ENCODE results near the gene TENT5C. TPM values are rescaled to one million over a fixed set of nuclear protein-coding genes. Genes with fewer than 3 reads are reported as not detected.

Gene TENT5C
- total and polyA plus RNA-seq, 9 of the 15 experiments (the other 6 are each of a cell fraction or from before 2014, with no cell fraction given): 1.8 to 7.7 (median 4.0) TPM

DNA sequence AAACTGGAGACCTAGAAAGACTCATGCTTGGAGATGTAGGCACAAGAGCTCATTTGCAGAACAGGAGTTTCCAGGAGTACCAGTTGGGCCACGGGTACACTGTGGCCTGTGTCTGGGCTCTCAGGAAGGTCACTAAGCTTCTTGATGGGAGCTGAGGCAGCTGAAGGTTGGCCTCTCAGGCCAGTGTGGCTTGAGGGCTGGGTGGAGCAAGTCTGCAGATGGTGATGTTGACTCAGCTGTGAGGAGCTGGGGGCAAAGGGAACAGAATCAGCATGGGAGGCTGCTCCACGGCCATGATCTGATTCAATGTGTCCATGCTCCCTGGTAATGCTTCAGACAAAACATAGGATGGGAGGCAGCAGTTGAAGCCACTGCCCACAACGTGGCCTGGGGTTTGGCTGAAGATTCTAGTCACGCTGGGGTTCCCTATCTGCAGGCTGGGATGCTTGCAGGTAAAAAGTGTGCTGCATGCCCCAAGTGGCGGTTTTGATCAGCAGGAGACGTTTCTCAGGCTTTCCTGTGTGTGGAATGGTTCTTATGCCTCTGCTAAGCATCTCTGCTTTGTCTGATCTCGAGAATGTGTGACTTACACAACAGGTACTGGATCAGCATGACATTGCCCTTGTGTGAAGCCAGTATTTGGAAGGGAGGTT is 15.4 kb upstream of the TENT5C start:
- H3K9me1 ChIP-seq (ENCODE audit: control insufficient read depth, insufficient read depth, low read length): no peaks in the 10 kb centered on the region
- no peak overlapping the region for H3K4me3 ChIP-seq
- H3K9ac ChIP-seq (ENCODE audit: insufficient read depth in 1 of 2, low read depth in 2 of 2, low read length in 2 of 2): peak overlapping the region in 1 of 2 experiments; percentile 49; a peak in 1 of 4 replicates
- BruUV-seq (replicated peaks): no TSS peak
- CTCF ChIA-PET (ENCODE audit: low intra/inter-chr PET ratio): no interaction called here
- no peaks in the 10 kb centered on the region for H4K20me1 ChIP-seq (replicated peaks; ENCODE audit: control insufficient read depth, insufficient read depth, low read length)
- POLR2A ChIA-PET: interaction anchor here (0.6 to 2.8 kb wide), 3 partner anchors 16 to 162 kb away, joined by 3 to 18 read pairs (median 5); partner anchors contain the start of gene TENT5C
- FAIRE-seq (no peak), ATAC-seq (peak; percentile 39), DNase-seq (ENCODE audit: extremely low read depth in 1 of 4, low spot score in 3 of 4) (no peak)
- intact Hi-C loops (cut with micrococcal nuclease) (no loop called here), in situ Hi-C loops (cut with MboI) (no loop called here)
- H3K4me1 ChIP-seq (replicated peaks in 1 of 2; ENCODE audit: control insufficient read depth in 2 of 2, insufficient read depth in 2 of 2, low read length in 2 of 2): peaks cover 6 to 8% of the 10 kb centered on the region in 2 experiments; a peak in 3 of 5 replicates
- no peaks in the 10 kb centered on the region for H3K9me3 ChIP-seq (replicated peaks; ENCODE audit: control insufficient read depth, insufficient read depth, low read depth, low read length)
- WGBS (ENCODE audit: insufficient coverage, low coverage, missing lambda C conversion rate): 2% methylated on average over 7 of the region's 7 CpGs
- no peaks in the 10 kb centered on the region for H3K79me2 ChIP-seq (ENCODE audit: control insufficient read depth, insufficient read depth, low read length)
- no peaks in the 10 kb centered on the region for H3K27me3 ChIP-seq (ENCODE audit: control insufficient read depth in 2 of 2, insufficient read depth in 2 of 2, low read length in 2 of 2)
- H3K4me2 ChIP-seq (ENCODE audit: insufficient read depth, low read length): no peak overlapping the region
- H3K27ac ChIP-seq (ENCODE audit: extremely low read depth, low read depth, low read length): no peak overlapping the region
- H2AFZ ChIP-seq (ENCODE audit: low read depth, low read length): no peak overlapping the region; the same call in 1 of the 2 replicates
- no peaks in the 10 kb centered on the region for H3K36me3 ChIP-seq (ENCODE audit: control insufficient read depth, insufficient read depth, low read length)
- no peak for TF ChIP-seq BACH1 (tag; IDR thresholded peaks at IDR 0.05)
- TF ChIP-seq ZNF644 (tag; IDR thresholded peaks at IDR 0.05; ENCODE audit: low read depth): no peak
- no peak for TF ChIP-seq OTX1 (CRISPR knock-in tag; IDR thresholded peaks at IDR 0.05)
- no peak for TF ChIP-seq ETV6 (IDR thresholded peaks at IDR 0.05; ENCODE audit: borderline replicate concordance in 1 of 2, low read depth in 2 of 2, low read length in 1 of 2)
- no peak for TF ChIP-seq ETV6 (CRISPR knock-in tag; IDR thresholded peaks at IDR 0.05; ENCODE audit: borderline replicate concordance)
- no peak for TF ChIP-seq MED1 (CRISPR knock-in tag; IDR thresholded peaks at IDR 0.05; ENCODE audit: borderline replicate concordance)
- TF ChIP-seq, protein P1, sequence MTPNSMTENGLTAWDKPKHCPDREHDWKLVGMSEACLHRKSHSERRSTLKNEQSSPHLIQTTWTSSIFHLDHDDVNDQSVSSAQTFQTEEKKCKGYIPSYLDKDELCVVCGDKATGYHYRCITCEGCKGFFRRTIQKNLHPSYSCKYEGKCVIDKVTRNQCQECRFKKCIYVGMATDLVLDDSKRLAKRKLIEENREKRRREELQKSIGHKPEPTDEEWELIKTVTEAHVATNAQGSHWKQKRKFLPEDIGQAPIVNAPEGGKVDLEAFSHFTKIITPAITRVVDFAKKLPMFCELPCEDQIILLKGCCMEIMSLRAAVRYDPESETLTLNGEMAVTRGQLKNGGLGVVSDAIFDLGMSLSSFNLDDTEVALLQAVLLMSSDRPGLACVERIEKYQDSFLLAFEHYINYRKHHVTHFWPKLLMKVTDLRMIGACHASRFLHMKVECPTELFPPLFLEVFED (CRISPR knock-in tag; conservative IDR thresholded peaks at IDR 0.05): no peak
- TF ChIP-seq FOXK1 (CRISPR knock-in tag; IDR thresholded peaks at IDR 0.05; ENCODE audit: borderline replicate concordance): no peak
- TF ChIP-seq ELK3 (CRISPR knock-in tag; IDR thresholded peaks at IDR 0.05): no peak
- TF ChIP-seq CLOCK (CRISPR knock-in tag; IDR thresholded peaks at IDR 0.05; ENCODE audit: borderline replicate concordance): no peak
- TF ChIP-seq, protein P2, sequence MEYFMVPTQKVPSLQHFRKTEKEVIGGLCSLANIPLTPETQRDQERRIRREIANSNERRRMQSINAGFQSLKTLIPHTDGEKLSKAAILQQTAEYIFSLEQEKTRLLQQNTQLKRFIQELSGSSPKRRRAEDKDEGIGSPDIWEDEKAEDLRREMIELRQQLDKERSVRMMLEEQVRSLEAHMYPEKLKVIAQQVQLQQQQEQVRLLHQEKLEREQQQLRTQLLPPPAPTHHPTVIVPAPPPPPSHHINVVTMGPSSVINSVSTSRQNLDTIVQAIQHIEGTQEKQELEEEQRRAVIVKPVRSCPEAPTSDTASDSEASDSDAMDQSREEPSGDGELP (CRISPR knock-in tag; IDR thresholded peaks at IDR 0.05; ENCODE audit: borderline replicate concordance): peak; percentile 44; the same call in 1 of the 2 replicates
- TF ChIP-seq POLR2H (tag; IDR thresholded peaks at IDR 0.05; ENCODE audit: low read depth): no peak
- peak; percentile 30 to 95; a peak in 2 of 4 replicates for TF ChIP-seq FOXA3 (CRISPR knock-in tag; conservative IDR thresholded peaks at IDR 0.05 in 1 of 2, IDR thresholded peaks at IDR 0.05 in 1 of 2)
- TF ChIP-seq ZEB2 (IDR thresholded peaks at IDR 0.05): no peak
- TF ChIP-seq ZNF589 (CRISPR knock-in tag; IDR thresholded peaks at IDR 0.05; ENCODE audit: low read depth): no peak

All from K562 (cell line).